Activated CD4-positive, alpha-beta T cell treated with anti-CD3 and anti-CD28 coated beads, Interleukin-2, Interleukin-6, amounts not matched to agents 100 ng/mL and 50 ng/mL, durations not matched to agents 16 hours and 8 hours (primary cell): ENCODE measurements around the gene YARS1.

Source experiments
- DNase-seq: peaks from one replicate; pipeline ENCODE4 v3.0.0-alpha.2; 2020

The YARS1 gene

DNA sequence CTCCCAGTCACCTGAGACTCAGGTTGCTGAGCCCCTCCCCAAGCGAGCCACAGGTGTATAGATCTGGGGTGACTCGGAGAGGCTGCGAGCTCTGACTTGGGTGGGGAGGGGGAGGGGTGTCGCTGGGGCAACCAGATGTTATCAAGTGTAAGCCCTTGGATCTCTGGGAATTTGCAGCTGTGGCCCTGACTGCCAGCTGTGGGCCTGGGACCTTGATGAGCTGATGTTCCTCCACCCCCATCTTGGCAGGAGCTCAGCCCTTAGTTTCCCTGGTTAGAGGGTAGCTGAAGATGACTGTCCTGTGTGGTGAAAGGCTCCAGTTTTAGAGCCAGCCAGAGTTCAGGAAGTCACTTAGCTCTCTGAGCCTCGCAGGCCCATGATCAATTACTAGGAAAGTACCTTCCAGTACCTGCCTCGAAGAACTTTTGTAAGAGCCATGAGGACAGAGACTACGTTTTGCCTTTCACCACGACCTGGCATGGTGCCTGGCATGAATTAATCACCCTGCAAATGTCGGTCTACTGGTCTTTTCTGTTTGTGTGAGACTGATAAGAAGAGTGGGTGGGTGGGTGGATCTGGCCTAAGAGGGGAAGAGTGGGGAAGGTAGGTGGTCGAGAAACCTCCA lies 55.8 kb downstream of the YARS1 start:
- no peak for DNase-seq

GRCh38 chr1:32759997-32760623 lies 57.0 kb downstream of the YARS1 start:
- DNase-seq, result no peak

DNA sequence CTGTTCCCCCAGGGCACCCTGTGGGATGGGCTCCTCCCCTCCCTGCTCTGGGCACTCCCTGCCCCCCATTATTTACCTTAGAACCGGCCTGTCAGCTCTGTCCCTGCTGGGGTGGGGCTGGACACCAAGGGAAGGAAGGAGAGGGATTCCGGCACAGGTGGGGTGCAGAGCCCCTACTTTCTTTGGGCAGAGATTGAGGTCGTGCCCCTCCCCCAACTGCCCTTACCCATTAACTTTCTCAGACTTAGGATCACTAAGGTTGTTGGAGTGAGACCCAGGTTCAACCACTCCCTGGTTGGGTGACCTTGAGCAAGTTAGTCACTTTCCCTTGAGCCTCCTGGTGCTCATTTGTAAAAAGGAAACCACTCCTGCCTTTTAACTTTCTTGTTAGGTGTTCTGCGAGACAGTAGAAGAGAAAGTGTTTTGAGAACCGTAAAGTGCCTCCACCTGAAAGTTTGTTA lies 57.6 kb downstream of the YARS1 start:
- DNase-seq, result no peak

DNA sequence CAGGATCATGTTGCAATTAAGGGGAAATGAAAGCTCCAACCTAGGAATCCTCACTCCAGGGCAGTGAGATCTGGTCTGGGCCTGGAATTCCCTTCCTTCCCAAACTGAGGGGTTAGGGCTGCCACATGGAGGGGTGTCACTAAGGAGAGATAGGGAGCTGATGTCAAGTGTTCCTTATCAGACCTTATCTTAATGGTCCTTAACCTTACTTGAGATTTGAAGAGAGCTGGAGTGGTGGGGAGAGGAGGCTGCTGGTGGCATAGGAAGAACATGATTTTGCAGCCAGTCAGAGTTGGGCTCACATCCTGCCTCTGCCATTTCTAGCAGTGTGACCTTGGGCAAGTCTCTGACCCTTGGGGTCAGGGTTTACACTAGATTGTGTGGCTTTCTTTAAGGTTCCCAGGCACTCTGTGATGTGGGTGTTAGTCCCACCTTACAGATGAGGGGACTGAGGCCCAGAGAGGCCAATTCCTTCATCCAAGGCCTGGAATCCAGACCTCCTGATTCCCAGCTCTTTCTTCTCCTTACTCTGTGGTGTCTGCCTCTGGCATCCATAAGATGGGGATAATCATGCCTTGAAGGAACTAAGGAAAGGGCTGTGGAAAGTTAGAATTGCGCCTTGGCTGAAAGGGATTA lies 58.2 kb downstream of the YARS1 start:
- DNase-seq, result no peak

DNA sequence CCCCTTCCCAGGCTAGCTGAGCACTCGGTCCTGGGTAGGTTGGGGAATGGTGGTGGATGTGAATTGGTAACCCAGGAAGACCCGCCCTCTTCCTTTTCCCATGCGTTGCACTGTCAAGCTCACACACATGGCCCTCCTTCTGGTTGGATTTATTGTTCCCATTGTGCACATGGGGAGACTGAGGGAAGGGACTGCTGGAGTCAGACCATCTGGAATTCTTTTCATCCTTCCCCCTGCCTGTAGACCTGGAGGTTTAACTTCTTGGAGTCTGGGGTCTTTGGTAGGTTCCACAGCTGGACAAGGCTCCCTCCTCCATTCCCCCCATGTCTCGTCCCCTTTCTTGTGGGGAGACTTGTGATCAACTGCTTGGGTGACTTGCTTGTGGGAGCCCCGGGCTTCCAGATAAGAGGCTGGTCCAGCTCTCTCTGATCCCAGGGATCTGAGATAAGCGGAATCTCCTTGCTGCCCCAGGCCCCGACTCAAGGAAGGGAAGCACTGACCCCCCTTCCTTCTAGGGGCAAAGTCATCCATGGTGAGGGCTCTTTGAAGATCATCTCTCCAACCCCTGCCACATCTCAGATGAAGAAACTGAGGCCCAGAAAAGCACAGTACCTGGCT lies 58.9 kb downstream of the YARS1 start:
- DNase-seq, result no peak

DNA sequence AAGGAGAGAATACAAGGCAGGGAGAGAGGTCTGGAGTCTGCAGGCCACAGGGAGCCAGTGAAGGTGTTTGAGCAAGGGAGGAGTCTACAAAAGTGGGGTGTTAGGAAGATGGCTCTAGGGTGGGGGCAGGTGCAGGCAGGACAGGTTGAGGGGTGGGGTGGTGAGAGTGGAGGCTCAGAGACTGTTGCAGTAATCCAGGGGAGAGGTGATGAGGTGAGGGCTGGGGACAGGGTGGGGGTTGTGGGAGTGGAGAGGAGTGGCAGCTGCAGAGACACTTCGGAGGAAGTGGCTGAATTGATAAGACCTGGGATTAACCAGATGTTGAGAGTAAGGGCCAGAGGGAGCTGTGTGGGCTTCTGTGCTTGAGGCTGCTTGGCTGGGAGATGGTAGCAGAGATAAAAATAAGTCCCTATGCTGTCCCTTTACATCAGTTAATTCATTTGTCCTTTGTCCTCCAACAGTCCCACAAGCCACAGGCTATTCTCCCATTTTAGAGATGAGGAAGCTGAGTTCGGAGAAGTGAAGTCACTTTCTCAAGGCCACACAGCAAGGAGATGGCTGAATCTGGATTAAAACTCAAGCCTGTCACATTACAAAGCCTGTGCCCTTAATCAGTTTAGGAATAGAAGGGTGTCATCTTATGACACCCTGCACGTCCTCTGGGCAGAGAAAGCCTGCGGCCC lies 59.8 kb downstream of the YARS1 start:
- DNase-seq, result no peak

- DNase-seq, result no peak
These were observed 61.4 kb downstream of the YARS1 start for GRCh38 chr1:32755810-32756159.

DNA sequence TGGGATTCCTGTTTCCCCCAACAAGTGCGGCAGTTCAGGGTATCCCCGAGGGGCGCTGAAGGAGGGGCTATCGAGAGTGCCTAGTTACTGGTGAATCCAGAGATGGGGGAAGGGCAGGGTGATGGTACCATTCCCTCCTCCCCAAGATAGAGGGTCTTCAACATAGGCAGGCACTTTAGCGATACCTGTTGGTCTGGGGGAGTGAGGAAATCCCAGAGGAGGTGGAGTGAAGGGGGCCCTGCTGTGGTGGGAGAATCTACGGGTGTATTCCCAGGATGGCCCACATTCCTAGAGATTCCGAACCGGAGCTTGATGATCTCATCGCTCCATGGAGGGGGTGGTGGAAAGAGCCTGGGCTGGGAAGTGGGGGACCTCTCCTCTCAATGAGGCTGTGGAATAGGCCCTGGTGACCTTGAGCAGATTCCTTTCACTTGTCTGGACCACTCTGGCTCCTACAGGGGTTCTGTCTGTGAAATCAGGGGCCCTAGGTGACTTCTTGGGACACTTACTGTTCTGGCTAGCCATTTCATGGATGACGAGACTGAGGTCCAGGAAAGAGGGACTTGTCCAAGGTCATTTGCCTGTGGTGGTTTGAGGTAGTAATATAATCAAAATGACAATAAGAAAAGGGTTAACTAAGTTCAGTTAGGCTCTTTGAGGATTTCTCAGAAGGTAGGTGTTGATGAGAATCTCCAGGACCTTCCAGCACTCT lies 61.9 kb downstream of the YARS1 start:
- DNase-seq, result no peak

GRCh38 chr1:32754317-32755097 lies 62.7 kb downstream of the YARS1 start:
- peak; percentile 13 for DNase-seq

- DNase-seq, result peak; percentile 65
These were observed 63.4 kb downstream of the YARS1 start for GRCh38 chr1:32753532-32754316.

- no peak for DNase-seq
These were observed 67.4 kb downstream of the YARS1 start for GRCh38 chr1:32749771-32750170.

GRCh38 chr1:32749332-32749731 lies 67.8 kb downstream of the YARS1 start:
- no peak for DNase-seq

DNA sequence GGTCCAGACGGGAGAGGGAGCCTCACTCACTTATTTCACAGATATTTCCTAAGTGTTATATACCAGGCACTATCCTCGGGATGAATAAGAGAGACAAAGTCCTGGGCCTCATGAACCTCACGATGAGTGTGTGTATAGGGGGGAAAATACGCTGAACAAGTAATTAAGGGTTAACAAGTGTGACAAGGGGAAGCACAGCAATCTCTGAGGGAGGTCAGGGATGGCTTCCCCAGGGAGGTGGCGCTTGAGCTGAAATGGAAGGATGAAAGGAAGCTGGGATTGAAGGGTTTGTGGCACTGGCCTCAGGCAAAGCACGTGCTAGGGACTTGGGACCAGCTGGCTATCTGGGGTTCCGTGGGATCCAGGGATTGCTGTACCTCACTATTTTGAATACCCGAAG lies 68.2 kb downstream of the YARS1 start:
- no peak for DNase-seq

- DNase-seq, result no peak
These were observed 68.8 kb downstream of the YARS1 start for GRCh38 chr1:32748348-32748747.

GRCh38 chr1:32746130-32746529 lies 71.0 kb downstream of the YARS1 start:
- DNase-seq, result no peak

- no peak for DNase-seq
These were observed 73.1 kb downstream of the YARS1 start for GRCh38 chr1:32744071-32744425.

- no peak for DNase-seq
These were observed 73.6 kb downstream of the YARS1 start for GRCh38 chr1:32743380-32744070.

GRCh38 chr1:32742956-32743355 lies 74.2 kb downstream of the YARS1 start:
- DNase-seq, result no peak

GRCh38 chr1:32742199-32742947 lies 74.8 kb downstream of the YARS1 start:
- no peak for DNase-seq
